ENCODE results near the gene HDAC9.

DNA sequence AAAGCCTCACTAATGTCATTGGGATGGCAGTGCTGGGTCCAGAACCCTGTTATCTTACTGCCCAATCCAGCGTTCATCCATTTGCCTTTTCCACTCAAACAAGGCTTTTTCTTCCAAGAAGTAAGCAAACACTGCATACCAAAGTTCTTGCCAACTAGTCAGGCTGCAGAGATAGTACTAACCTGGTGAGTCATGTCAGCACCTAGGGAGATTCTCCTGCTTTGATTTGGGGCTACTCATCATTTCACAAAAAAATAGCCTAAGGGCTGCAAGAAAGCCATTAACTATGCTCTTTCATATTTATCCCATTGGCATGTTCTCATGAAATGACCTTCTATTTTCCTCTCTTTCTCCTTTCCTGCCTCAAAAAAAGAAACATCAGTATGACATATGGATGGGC is 479.3 kb downstream of the HDAC9 start:
- TF ChIP-seq, protein P1, sequence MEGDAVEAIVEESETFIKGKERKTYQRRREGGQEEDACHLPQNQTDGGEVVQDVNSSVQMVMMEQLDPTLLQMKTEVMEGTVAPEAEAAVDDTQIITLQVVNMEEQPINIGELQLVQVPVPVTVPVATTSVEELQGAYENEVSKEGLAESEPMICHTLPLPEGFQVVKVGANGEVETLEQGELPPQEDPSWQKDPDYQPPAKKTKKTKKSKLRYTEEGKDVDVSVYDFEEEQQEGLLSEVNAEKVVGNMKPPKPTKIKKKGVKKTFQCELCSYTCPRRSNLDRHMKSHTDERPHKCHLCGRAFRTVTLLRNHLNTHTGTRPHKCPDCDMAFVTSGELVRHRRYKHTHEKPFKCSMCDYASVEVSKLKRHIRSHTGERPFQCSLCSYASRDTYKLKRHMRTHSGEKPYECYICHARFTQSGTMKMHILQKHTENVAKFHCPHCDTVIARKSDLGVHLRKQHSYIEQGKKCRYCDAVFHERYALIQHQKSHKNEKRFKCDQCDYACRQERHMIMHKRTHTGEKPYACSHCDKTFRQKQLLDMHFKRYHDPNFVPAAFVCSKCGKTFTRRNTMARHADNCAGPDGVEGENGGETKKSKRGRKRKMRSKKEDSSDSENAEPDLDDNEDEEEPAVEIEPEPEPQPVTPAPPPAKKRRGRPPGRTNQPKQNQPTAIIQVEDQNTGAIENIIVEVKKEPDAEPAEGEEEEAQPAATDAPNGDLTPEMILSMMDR (IDR thresholded peaks at IDR 0.05) = no peak
- no peak for TF ChIP-seq EP300 (IDR thresholded peaks at IDR 0.05)
- TF ChIP-seq POLR2A (IDR thresholded peaks at IDR 0.05; ENCODE audit: low read depth) = no peak
